SKM-1 (cell line): Measurements from ENCODE around the gene CD99L2.

ENCODE experiments used
- DNase-seq: peaks from one replicate; lab custom pipeline; 2025; ENCODE audit not compliant: unreplicated experiment; lab: John Stamatoyannopoulos, UW

The CD99L2 gene, protein sequence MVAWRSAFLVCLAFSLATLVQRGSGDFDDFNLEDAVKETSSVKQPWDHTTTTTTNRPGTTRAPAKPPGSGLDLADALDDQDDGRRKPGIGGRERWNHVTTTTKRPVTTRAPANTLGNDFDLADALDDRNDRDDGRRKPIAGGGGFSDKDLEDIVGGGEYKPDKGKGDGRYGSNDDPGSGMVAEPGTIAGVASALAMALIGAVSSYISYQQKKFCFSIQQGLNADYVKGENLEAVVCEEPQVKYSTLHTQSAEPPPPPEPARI

DNA sequence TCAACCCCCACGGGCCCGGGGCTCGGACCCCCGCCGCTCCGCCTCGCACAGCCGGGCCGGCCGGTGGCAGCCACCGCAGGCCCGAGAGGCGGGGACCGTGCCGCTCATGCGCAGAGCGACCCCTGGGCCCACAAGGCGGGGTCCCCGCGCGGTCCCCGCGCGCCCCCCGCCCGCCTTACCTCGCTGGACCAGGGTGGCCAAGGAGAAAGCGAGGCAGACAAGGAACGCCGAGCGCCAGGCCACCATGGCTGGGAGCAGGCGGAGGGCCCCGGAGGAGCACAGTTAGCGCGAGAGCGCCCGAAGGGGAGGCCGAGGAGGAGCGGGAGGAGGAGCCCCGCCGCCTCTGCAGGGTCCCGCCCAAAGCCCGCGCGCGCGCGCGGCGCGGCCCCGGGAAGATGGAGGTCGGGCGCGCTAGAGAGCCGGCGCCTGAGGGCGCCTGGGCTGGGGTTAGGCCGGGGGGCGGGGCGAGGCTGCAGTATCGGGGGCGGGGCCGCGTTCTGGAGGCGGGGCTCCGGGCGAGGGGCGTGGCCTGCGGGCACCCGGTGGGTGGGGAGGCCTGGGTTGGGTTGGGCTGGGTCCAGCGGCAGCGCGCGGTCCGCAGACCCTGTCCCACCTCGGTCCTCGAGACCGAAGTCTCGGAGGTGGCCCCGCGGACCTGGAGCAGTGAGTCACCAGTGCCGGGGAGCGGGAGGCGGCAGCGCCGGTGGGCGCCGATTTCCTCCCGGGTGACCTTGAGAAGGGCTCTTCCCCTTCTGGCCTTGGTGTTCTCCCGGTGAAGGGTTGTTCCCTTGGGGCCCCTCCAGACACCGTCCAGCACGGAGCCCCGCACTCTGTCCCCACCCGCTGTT lies at the start of gene CD99L2:
CD99L2 (minus strand) TSS at position 326 of the 848 bp plus-strand sequence; CDS start at position 246, 80 bp downstream.
- peak; percentile 35 for DNase-seq

DNA sequence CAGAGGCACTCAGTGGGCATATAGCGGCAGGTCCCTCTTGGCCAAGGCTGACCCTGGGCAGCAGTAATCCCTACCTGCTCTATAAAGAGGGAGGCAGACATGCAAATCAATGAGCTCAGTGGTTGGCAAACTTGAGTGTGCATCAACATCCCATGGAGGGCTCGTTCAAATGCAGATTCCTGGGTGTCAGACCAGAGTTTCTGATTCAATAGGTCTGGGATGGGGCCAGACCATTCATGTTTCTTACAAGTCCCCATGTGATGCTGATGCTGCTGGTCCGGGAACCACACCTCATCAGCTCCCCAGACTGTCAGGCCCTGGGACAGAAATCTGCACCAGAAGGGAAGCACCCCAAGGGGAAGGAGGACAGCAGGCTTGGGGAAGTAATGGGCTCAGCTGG lies 45.8 kb upstream of the CD99L2 start:
- DNase-seq: no peak

DNA sequence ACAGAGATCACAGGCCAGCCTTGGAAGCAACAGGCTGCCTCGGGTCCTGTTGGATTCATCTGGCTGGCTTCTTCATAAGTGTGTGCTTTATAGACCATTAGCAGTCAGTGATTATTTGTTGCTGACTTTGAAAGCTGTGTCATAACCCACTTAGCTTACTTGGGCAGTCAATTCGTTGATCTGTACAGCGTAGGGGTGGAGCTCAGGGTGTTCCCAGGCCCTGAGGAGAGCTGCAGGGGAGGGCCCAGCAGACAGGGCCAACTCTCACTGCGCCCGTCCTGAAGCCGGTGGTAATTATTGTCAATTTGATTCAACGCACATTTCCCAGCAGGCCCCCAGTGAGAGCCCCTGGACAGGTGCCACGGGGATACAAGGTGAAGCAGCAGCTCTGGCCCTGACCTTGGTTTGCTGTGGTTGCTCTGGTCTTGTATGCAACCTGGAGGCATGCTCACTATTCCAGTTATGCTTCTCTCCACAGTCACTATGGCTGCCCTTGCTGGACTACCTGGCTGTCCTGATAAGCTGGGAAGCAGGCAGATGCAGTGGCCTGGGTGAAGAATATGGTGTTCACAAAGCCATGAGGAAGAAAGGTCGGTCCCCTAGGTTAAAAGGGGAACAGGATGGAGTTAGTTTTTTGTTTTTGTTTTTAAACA lies 44.6 kb upstream of the CD99L2 start:
- DNase-seq: no peak

DNA sequence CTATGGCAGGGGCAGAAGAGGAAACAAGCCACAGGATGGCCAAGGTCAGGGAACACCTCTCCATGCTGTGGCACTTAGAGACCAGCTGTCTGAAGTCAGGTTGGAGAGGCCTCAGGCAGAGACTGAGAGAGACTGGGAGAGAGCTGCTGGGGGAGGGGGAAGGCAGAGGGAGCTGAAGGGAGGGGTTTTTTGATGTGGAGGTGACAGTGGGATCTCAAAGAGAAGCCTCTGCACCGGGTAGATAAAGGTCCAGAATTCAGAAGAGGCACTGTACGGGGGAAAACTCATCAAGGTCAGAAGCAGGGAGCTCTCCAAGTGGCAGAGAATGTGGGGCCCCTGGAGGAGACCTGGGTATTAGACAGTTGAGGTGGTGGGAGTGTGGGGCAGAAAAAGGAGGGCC lies 43.1 kb upstream of the CD99L2 start:
- no peak for DNase-seq

DNA sequence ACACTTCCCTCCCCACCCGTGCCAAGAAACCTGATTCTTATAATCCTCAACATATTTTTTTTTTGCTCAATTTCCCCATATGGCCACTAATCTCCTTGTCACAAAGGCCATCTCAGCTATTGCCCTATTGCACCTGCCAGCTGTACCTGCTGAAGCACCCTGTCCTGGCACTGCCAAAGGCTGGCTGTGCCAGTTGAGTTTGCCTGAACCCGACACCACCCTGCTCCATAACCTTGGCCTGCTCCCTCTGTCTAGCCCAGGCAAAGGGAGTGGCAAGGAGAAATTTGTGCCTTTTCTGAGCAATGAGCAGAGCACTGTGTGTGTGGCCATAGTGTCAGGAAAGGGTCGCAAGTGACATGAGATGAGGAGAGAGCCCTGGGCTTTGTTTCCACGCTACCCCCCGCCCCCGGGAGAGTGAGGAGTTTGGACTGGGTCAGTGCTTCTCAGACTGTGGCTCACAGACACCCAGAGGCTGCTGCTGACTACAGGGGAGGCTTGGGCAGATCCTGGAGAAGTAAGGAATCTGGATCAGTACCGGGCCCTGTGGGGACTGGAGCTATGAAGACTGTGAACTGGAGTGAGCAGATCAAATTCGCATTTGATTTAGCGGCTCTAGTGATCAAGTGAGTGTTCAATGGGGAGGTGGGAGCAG lies 42.5 kb upstream of the CD99L2 start:
- no peak for DNase-seq

DNA sequence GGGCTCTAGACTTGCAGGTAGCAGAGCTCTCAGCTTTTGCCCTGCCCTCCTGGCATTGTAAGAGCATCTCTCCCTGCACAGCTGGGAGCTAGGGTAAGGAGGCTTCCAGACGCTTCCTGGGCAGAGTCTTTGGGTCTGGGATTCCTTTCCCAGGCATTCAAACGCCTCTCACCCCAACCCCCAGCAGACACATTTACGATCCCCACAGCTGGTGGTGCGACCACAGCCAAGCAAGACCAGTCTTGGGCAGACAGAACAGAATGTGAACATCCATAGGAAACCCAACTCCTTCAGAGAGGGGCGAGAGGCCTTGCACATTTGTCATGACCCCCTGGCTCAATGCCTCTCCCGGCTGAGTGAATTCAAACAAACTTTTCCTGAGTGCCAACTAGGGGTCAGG lies 38.1 kb upstream of the CD99L2 start:
- DNase-seq: no peak

DNA sequence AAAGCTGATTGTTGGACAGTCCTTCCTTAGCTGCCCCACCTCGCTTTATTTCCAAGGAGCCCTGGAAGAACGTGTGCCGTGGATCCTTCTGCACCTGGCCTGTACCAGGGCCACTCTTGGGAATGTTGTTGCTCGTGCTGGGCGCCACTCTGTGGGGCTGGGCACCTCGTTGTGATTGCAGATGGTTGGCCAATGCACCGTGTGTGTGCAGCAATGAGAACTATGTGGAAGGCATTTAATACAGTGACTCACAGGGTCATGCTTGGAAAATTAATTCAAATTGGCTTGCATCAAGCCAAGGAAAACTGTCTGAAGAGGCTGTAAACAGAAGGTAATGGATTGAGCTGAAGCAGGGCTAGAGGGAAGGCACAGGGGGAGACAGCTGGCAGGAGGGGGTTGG lies 37.0 kb upstream of the CD99L2 start:
- DNase-seq: no peak

DNA sequence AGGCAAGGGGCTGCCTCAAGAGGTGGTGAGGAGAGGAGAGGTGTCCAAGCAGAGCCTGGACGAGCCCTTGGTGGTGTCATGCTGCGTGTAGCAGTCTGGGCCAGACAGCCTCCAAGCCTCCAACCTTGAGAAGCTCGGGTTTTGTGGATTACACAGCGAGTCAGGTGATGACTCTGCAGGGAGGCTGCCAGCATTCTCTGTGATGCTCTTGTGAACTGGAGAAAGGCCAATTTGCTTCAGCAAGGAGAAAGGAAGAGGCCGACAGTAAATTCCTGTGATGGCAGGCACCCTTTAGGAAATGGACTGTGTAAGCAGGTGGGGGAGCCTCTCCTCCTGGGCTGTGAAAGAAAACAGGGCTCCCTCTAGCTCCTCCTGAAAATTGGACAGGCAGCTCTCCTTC lies 36.0 kb upstream of the CD99L2 start:
- DNase-seq: no peak

DNA sequence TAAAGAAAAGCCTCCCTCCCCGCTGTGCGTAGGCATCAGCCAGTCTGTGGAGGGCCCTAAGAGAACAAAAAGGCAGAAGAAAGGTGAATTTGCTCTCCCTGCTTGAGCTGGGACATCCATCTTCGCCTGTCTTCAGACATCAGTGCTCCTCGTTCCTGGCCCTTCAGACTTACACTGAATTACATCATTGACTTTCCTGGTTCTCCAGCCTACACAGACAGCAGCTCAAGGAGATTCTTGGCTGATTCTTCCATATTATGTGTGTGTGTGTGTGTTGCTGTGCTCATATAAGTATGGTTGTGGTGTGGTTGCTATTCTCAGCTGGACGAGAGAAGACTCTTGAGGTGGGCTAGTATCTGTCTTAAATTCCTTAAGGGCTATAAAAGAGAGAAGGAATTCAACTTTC lies 35.5 kb upstream of the CD99L2 start:
- DNase-seq: no peak

DNA sequence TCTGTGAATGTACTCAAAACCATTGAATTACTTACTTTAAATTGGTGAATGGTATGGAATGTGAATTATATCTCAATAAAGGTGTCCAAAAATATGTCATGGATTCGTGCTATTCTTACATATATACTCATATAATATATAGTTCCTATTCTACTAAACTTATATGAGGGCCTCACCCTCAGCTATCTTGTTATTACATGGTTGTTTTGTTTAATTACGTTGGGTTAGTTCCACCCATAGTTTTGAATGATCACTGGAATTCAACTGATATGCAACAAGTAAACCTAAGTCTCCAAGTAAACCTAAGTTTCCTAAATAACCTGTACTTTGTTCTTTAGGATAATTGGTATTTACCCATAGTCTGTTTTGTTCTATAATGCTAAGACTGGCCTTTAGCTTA lies 30.6 kb upstream of the CD99L2 start:
- no peak for DNase-seq

DNA sequence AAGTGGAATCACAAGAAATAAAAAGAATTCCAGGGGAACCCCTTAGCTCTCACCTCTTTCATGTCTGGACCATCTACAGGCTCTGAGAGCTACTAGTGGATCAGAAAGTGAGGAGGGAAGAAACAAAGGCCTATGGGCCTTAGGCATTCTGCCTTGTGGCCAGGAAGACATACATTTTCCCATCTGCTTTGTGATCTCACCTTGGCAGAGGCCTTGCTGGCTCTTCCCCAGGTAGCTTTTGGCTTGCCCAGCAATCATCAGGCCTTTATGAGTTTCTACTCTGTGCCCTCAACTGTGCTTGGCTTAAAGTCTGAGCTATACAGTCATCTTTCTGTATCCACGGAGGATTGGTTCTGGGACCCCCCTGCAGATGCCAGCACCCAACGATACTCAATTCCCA lies 28.3 kb upstream of the CD99L2 start:
- no peak for DNase-seq

DNA sequence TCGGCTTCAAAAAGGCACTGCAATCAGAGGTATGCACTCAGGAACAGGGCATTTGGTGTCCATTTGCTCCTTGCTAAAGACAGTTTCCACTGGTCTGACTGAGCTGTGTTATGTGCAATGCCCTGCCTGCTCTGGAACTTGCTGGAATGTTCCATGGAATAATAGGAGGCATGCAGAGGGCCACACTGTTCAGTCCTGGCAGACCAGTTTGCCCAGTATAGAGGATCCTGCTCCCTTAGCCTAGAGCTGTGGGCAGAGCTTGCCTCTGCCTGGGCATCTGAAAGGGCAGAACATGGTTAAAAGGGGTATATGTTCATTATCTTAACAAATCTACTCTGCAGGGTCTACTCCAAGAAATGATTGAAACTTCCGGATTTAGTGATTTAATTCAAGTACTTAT lies 27.8 kb upstream of the CD99L2 start:
- no peak for DNase-seq

DNA sequence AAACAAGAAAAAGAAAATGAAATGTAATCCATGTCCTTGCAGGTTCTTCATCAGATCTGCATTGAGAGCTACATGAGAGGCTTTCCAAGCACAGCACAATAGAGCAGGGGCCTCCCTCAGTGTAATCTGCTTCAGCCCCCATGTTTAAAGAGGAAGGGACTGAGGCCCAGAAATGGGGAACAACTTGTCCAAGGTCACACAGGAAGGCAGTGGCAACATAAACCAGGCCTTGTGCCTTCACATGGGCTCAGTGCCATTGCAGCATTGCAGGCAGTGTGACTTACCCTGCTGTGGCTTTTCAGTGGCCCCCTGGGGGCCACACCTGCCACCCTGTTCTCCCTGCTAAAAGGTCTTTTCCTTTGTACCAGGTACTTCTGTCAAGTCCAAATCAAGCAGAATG lies 20.9 kb upstream of the CD99L2 start:
- DNase-seq: peak; percentile 22

DNA sequence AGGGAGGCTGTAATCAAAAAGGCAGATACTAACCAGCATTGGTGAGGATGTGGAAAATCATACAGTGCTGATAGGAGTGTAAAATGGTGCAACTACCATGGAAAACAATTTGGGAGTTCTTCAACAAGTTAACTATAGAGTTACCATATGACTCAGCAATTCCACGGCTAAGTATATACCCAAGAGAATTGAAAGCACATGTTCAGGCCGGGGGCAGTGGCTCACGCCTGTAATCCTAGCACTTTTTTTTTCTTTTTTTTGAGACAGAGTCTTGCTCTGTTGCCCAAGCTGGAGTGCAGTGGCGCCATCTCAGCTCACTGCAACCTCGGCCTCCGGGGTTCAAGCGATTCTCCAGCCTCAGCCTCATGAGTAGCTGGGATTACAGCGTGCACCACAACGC lies 15.0 kb upstream of the CD99L2 start:
- DNase-seq: no peak

DNA sequence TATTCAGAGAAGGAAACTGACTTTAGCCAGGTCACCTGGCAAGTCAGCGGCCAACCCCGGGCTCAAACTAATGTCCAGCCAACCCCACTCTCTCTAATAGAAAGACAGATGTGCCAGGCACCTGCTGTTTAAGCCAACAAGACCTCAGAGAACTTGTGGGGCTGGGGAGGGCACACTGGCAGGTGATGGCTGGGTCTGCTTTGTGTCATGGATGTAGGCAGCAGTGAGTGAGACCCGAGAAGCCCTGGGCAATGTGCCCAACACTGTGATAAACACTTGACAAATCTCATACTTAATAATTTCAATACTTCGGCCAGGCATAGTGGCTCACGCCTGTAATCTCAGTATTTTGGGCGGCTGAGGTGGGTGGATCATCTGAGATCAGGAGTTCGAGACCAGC lies 9.0 kb upstream of the CD99L2 start:
- no peak for DNase-seq

DNA sequence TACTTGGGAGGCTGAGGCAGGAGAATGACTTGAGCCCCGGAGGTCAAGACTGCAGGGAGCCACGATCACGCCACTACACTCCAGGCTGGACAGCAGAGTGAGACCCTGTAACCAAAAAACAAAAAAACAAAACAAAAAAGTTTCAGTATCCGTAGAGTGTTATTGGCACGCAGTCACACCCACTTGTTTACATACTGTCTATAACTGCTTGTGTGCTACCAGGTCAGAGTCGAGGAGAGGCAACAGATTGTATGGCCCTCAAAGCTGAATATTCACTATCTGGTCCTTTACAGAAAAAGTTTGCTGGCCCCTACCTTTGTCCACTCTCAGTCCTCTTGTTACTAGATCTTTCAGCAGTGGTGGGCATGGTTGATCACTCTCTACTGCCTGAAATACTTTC lies 8.2 kb upstream of the CD99L2 start:
- no peak for DNase-seq

DNA sequence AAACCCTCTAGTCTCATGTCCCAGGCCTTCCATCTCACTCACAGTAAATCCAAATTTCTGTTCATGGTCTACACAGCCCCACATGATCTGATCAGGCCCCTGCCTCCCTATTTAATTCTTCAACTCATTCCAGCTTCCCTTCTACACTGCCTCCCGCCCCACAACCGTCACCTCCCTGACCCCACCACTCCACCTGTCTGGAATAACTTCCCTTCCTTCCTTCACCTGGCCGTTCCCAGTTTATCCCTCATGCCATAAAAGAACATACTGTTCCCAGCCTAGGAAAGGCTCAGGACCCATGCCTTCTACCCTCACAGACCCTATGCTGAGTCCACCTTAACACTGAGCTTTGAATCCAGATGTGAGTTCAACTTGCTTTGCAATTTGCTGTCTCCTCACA lies 6.8 kb upstream of the CD99L2 start:
- no peak for DNase-seq

DNA sequence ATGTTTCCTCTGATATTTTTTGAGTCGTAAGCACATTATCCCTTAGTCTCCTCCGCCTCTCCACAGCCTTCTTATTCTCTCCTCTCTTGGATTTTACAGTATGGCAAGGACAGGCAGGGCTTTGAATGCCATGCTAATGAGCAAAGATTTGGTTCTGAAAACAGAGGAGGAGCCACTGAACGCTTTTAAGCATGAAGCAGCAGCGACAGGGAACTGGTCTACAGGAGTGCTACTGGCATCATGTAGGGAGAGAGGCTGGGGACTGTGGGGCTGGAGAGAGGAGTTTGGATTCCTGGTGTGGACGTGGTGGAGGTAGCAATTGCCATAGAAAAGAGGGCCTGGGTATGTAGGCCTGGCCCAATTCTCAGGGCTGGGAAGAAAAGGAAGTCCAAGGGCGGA lies 4.6 kb upstream of the CD99L2 start:
- DNase-seq: no peak

DNA sequence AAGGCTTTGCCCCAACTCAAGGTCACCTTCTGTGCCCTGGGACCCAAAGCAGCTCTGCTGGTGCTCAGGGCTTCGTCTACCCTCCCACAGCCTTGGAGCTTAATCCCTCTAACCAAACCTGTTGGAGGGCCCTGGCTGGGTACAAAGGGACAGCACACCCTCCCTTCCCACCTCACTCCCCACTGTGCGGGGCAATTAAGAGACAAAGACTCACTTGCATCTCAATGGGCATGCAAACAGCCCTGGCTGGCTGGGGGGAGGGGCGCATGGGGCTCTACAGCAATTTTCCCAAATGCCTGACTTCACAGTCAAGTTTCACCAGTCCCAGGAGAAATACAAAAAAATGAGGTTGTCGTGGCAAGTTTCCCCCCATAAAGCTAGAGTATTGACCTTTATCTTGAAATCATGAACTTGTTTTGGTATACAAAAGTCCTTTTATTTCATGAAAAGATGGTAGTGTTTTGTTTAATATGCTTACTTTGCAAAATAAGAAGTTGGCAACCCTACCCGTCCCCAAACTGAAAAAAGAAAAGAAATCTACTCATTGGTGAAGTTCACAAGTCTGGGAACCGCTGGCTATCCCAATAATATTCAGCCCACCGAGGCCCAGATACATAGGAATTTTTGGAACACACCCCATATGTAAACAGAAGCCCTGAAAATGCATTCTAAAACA lies 4.1 kb upstream of the CD99L2 start:
- DNase-seq: no peak

DNA sequence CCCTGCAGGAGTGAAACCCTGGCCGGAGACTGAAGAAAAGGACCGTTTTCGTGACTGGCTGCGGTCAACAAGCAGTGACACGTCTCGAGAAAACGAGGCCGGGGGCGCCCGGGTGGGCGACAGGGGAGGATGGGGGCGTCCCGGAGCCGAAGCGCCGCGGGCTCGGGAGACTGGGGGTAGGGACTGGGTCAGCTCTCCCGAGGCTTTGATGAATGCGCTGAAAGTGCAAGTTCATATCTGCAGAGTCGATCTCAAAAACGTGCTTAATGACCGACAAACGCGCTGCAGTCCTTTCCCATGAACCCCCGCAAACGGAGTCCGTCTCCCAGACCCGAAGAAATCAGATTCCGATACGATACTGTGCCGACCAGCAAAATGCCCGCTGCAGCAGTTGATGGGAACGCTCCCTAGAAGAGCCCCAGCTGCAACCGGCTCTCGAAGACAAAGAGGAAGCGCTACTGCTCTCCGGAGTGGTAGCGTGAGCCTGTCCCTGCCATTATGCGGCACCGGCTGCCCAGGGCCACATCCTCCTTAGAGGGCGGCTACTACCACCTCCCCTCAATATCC lies 806 bp upstream of the CD99L2 start:
- peak; percentile 18 for DNase-seq
